CD4-positive, alpha-beta T cell treated with Interleukin-6 at 100 ng/mL for 8 hours (primary cell): ENCODE results near the gene NTRK2.
"Not testable (repeated sequence)": the region's sequence is repeated elsewhere in the genome, so short reads cannot be mapped to it uniquely, and the experiment has no call there.

Source experiments
- DNase-seq: peaks from one replicate; pipeline ENCODE4 v3.0.0-alpha.2; 2020; ENCODE audit warnings: mixed read lengths, low spot score

The NTRK2 gene

DNA sequence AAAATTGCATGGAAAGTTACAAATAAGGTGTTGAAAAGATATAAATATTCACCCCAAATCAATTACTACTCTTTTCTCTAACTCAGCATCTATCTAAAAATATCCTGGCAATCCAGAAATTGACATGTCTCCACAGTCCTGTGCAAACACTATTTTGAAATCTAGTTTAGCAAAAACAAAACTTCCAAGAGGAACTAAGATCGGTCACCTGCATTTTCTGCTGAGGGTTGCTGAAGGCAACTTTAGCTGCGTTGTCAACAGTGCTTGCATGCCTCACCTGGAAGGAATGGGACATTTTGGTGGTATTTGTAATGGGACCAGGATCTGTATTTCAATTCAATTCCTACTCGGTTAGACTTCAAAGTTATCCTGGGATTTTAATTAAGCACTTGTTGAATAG, 398.3 kb downstream of the NTRK2 start:
- DNase-seq: no peak

DNA sequence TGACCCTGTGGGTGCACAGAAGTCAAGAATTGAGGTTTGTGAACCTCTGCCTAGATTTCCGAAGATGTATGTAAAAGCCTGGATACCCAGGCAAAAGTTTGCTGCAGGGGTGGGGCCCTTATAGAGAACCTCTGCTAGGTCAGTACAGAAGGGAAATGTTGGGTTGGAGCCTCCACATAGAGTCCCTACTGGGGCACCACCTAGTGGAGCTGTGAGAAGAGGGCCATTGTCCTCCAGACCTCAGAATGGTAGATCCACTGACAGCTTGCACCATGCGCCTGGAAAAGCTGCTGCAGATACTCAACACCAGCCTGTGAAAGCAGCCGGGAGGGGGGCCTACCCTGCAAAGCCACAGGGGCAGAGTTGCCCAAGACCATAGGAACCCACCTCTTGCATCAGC, 399.9 kb downstream of the NTRK2 start:
- not testable (repeated sequence) for DNase-seq
